HEK293 (cell line): Measurements from ENCODE around the gene DDB1.

ENCODE experiments used
- CTCF ChIA-PET: fragments of 350-600 bp; formaldehyde crosslinking; extraction: SDS; loops from one replicate; lab custom pipeline; 2021; ENCODE audit warnings: antibody characterized with exemption; lab: Yijun Ruan, JAX
- POLR2A ChIA-PET: fragments of 300-600 bp; formaldehyde crosslinking; extraction: SDS; loops from one replicate; lab custom pipeline; 2020; ENCODE audit warnings: antibody characterized with exemption, inconsistent platforms; lab: Yijun Ruan, JAX
- H3K27ac ChIP-seq: fragments of 200-500 bp; sonication (Bioruptor generic); 2 replicates; pipeline ENCODE4 v1.5.1; 2014; ENCODE audit warnings: low read depth, low read length, control low read depth, inconsistent platforms; ENCODE audit errors: extremely low read depth
- H3K36me3 ChIP-seq, 2 experiments: fragments of 200-500 bp in 1 of 2; sonication (Bioruptor generic) in 1 of 2; 1 replicate in 1 of 2; 2 replicates in 1 of 2; pipeline ENCODE4 v1.5.1; 2014 to 2017; ENCODE audit warnings: inconsistent platforms in 2 of 2, low read length in 2 of 2; ENCODE audit not compliant: control insufficient read depth in 2 of 2, insufficient read depth in 1 of 2
- H3K4me1 ChIP-seq: fragments of 200-500 bp; sonication (Bioruptor generic); 2 replicates; pipeline ENCODE4 v1.5.1; 2014; ENCODE audit warnings: mild to moderate bottlenecking, low read length, inconsistent platforms; ENCODE audit not compliant: control insufficient read depth, insufficient read depth
- H3K4me3 ChIP-seq: 2 replicates; pipeline ENCODE4 v1.5.1; 2011; ENCODE audit warnings: low read depth, mild to moderate bottlenecking, control low read depth, low read length, moderate library complexity
- H3K9me3 ChIP-seq: fragments of 200-500 bp; sonication (Bioruptor generic); 2 replicates; pipeline ENCODE4 v1.5.1; 2014; ENCODE audit warnings: low read depth, low read length, inconsistent platforms; ENCODE audit not compliant: control insufficient read depth, insufficient read depth
- BCL11A ChIP-seq: fragments of 450-650 bp; formaldehyde crosslinking; IDR thresholded peaks from 2 replicates; pipeline ENCODE4 v1.5.1; 2016; ENCODE audit warnings: low read depth, missing biosample characterization, missing genetic modification characterization
- ELK4 ChIP-seq: IDR thresholded peaks from 2 replicates; pipeline ENCODE4 v1.6.1; 2011; ENCODE audit warnings: mild to moderate bottlenecking, low read depth, low read length, borderline replicate concordance
- INSM2 ChIP-seq: fragments of 450-650 bp; formaldehyde crosslinking; IDR thresholded peaks from 2 replicates; pipeline ENCODE4 v1.5.1; 2016; ENCODE audit warnings: missing biosample characterization, missing genetic modification characterization
- SETDB1 ChIP-seq: IDR thresholded peaks from one replicate; pipeline ENCODE4 v1.6.1; 2017; ENCODE audit warnings: mild to moderate bottlenecking, low read length, moderate library complexity, mixed read lengths; ENCODE audit not compliant: insufficient read length
- ZNF146 ChIP-seq: fragments of 450-650 bp; formaldehyde crosslinking; IDR thresholded peaks from 2 replicates; pipeline ENCODE4 v1.5.1; 2016; ENCODE audit warnings: missing biosample characterization, missing genetic modification characterization
- ZNF169 ChIP-seq: fragments of 450-650 bp; formaldehyde crosslinking; IDR thresholded peaks from 2 replicates; pipeline ENCODE4 v1.5.1; 2016; ENCODE audit warnings: missing biosample characterization, missing genetic modification characterization
- ZNF19 ChIP-seq: fragments of 450-650 bp; formaldehyde crosslinking; IDR thresholded peaks from 2 replicates; pipeline ENCODE4; 2016; ENCODE audit warnings: missing biosample characterization, missing genetic modification characterization, low read depth
- ZNF202 ChIP-seq: fragments of 450-650 bp; formaldehyde crosslinking; IDR thresholded peaks from 2 replicates; pipeline ENCODE4 v1.5.1; 2016; ENCODE audit warnings: missing biosample characterization, missing genetic modification characterization, borderline replicate concordance
- ZNF239 ChIP-seq: fragments of 450-650 bp; formaldehyde crosslinking; IDR thresholded peaks from 2 replicates; pipeline ENCODE4 v1.5.1; 2016; ENCODE audit warnings: missing biosample characterization, missing genetic modification characterization
- ZNF26 ChIP-seq: fragments of 450-650 bp; formaldehyde crosslinking; IDR thresholded peaks from 2 replicates; pipeline ENCODE4 v1.5.1; 2016; ENCODE audit warnings: missing biosample characterization, missing genetic modification characterization
- ZNF350 ChIP-seq: fragments of 450-650 bp; formaldehyde crosslinking; IDR thresholded peaks from 2 replicates; pipeline ENCODE4 v1.5.0; 2017; ENCODE audit warnings: missing biosample characterization, mild to moderate bottlenecking, missing genetic modification characterization
- ZNF362 ChIP-seq: fragments of 450-650 bp; formaldehyde crosslinking; IDR thresholded peaks from 2 replicates; pipeline ENCODE4 v1.5.1; 2016; ENCODE audit warnings: missing biosample characterization, missing genetic modification characterization
- ZNF366 ChIP-seq: fragments of 450-650 bp; formaldehyde crosslinking; conservative IDR thresholded peaks from 2 replicates; pipeline ENCODE4 v1.5.1; 2016; ENCODE audit warnings: missing biosample characterization, missing genetic modification characterization
- ZNF394 ChIP-seq: fragments of 450-650 bp; formaldehyde crosslinking; IDR thresholded peaks from 2 replicates; pipeline ENCODE4 v1.5.1; 2016; ENCODE audit warnings: missing biosample characterization, missing genetic modification characterization, mild to moderate bottlenecking, moderate library complexity, borderline replicate concordance
- ZNF473 ChIP-seq: fragments of 450-650 bp; formaldehyde crosslinking; IDR thresholded peaks from 2 replicates; pipeline ENCODE4 v1.5.1; 2017; ENCODE audit warnings: missing biosample characterization, missing genetic modification characterization
- ZNF548 ChIP-seq: fragments of 450-650 bp; formaldehyde crosslinking; IDR thresholded peaks from 2 replicates; pipeline ENCODE4 v1.5.1; 2016; ENCODE audit warnings: missing biosample characterization, missing genetic modification characterization
- ZNF623 ChIP-seq: fragments of 450-650 bp; formaldehyde crosslinking; IDR thresholded peaks from 2 replicates; pipeline ENCODE4 v1.5.1; 2016; ENCODE audit warnings: missing biosample characterization, missing genetic modification characterization
- ZNF645 ChIP-seq: fragments of 450-650 bp; formaldehyde crosslinking; IDR thresholded peaks from 2 replicates; pipeline ENCODE4; 2016; ENCODE audit warnings: missing biosample characterization, missing genetic modification characterization
- ZNF768 ChIP-seq: fragments of 450-650 bp; formaldehyde crosslinking; IDR thresholded peaks from 2 replicates; pipeline ENCODE4 v1.5.1; 2018; ENCODE audit warnings: missing biosample characterization, mild to moderate bottlenecking, missing genetic modification characterization
- ZSCAN5A ChIP-seq: fragments of 450-650 bp; formaldehyde crosslinking; IDR thresholded peaks from 2 replicates; pipeline ENCODE4 v1.5.1; 2016; ENCODE audit warnings: missing biosample characterization, missing genetic modification characterization

DDB1 gene

GRCh38 chr11:61372659-61373420 lies 39.9 kb upstream of the DDB1 start (continued):
- no peak for TF ChIP-seq ZNF548 (tag by site-specific recombination)
- TF ChIP-seq ZNF394: no peak
- TF ChIP-seq ZSCAN5A (tag by site-specific recombination): no peak
- peak; percentile 82 for TF ChIP-seq SETDB1
- TF ChIP-seq ZNF26 (tag by site-specific recombination): no peak

GRCh38 chr11:61370349-61371005 lies 37.6 kb upstream of the DDB1 start:
- POLR2A ChIA-PET: interaction anchor here (1.2 to 2.2 kb wide), 3 partner anchors 9 to 34 kb away, joined by 4 to 15 read pairs (median 9); partner anchors contain the start of genes CYB561A3 and TMEM138
- TF ChIP-seq INSM2 (tag by site-specific recombination) (no peak), ELK4 (no peak), ZNF239 (tag by site-specific recombination) (no peak), ZNF366 (tag by site-specific recombination) (no peak), ZNF169 (tag by site-specific recombination) (no peak), ZNF362 (tag by site-specific recombination) (no peak), ZNF645 (no peak), ZNF350 (no peak), ZNF623 (no peak), ZNF768 (tag by site-specific recombination) (no peak), ZNF19 (tag by site-specific recombination) (no peak), ZNF202 (tag by site-specific recombination) (no peak), ZNF473 (tag by site-specific recombination) (no peak), ZNF146 (tag by site-specific recombination) (no peak), BCL11A (tag by site-specific recombination) (no peak)

More at GRCh38 chr11:61370349-61371005, 37.6 kb upstream of the DDB1 start:
- H3K4me1 ChIP-seq: no peaks in the 10 kb centered on the region
- CTCF ChIA-PET: interaction anchor here (0.6 to 3.2 kb wide), 5 partner anchors 8 to 207 kb away, joined by 3 to 14 read pairs (median 3); partner anchors contain the start of genes CYB561A3 and TMEM138
- H3K9me3 ChIP-seq: no peaks in the 10 kb centered on the region
- no peak overlapping the region for H3K27ac ChIP-seq
- no peak overlapping the region for H3K4me3 ChIP-seq
- H3K36me3 ChIP-seq: peaks cover 4 to 62% of the 10 kb centered on the region in 2 experiments
